ENCODE measurements around the gene TEN1.
"Not testable (repeated sequence)": the region's sequence is repeated elsewhere in the genome, so short reads cannot be mapped to it uniquely, and the experiment has no call there.

The TEN1 gene, protein sequence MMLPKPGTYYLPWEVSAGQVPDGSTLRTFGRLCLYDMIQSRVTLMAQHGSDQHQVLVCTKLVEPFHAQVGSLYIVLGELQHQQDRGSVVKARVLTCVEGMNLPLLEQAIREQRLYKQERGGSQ

GRCh38 chr17:75978938-75979704 lies at the start of gene TEN1, which contains the start of gene ACOX1:
Gene TEN1 (plus strand): TSS chr17:75979240. CDS start chr17:75986193, 6,953 bp downstream.
Gene ACOX1 (minus strand): TSS chr17:75979166. CDS start chr17:75979073, 93 bp downstream.
- DNase-seq (ENCODE audit: low read depth) = peak; percentile 91

GRCh38 chr17:75931062-75931461 lies 48.0 kb upstream of the TEN1 start:
- DNase-seq (ENCODE audit: low read depth) = no peak

DNA sequence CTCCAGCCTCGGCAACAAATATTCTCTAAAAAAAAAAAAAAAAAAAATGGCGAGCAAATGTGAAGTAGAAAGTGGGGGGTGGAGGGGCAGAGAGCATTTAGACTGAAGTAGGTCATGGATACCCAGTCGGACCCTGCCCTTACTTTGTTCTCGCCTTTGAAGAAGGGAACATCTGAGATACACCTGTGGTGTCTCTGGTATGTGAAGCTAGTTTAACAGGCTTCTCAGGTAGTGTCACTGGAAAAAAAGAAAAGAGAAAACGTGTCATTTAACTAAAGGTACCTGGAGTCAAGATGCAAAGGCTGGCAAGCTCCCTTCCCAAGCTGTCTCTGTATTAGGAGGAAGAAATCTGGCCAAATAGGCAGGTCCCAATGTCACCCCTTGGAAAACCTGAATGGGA lies 46.2 kb upstream of the TEN1 start:
- DNase-seq (ENCODE audit: low read depth) = no peak

GRCh38 chr17:75933808-75934207 lies 45.2 kb upstream of the TEN1 start:
- no peak for DNase-seq (ENCODE audit: low read depth)

DNA sequence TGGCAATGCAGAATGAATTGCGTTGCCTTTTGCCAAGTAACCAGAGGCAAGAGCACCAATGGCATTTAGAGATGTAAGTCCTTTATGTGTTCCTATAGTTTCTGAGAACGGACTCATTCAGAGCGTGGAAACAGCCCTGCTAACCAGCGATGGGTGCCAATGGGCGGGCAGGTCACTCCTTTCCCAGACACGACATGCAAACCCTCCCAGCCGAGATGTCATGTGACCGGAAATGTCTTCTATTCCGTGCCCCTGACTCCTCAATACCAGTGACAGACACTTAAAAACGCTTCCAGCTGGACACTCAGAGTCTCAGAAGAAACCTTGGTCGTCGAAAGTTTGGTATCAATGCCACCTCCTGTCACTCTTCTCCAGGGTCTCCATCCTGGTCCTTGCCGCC lies 41.4 kb upstream of the TEN1 start:
- DNase-seq (ENCODE audit: low read depth) = no peak

- peak; percentile 80 for DNase-seq (ENCODE audit: low read depth)
Observed at GRCh38 chr17:75940727-75941441, 38.2 kb upstream of the TEN1 start, which contains the start of gene FBF1. Gene FBF1 (minus strand): TSS chr17:75941042. CDS start chr17:75938149, 2,893 bp downstream.

DNA sequence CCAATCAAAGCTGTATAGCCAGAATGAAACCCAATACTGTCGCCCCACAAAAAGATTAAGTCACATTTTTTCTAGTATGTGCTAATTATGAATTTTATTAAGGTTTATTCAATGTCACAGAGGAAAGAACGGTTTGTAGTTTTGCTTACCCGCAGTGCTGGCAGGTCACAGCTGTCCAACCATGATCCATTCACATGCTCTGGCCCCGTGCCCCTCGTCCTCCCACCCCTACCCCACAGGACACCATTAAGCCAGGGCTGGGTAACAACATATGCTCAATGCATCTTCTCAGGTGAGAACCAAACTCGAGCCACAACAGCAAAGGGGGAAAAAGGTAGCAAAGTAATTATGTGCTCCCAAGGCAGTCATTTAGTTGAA lies 37.6 kb upstream of the TEN1 start:
- DNase-seq (ENCODE audit: low read depth) = no peak

GRCh38 chr17:75942473-75942872 lies 36.6 kb upstream of the TEN1 start:
- DNase-seq (ENCODE audit: low read depth) = no peak

DNA sequence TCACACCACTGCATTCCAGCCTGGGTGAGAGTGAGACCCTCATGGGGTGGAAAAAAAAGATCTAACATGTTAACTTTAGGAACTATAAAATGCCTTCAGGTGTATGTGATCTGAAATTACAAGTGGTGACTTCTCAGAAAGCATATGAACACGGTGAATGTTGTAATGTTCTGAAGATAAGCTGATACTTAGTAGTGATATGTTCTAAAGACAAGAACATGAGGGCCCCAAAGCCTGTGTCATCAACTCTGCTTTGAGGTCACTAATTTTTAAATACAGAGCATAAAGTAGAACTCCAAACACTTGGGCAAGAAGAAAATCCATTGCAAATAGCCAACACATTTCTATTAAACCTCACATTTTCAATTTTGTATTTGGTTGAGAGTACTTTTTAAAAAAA lies 35.5 kb upstream of the TEN1 start:
- DNase-seq (ENCODE audit: low read depth) = no peak

- no peak for DNase-seq (ENCODE audit: low read depth)
Observed at GRCh38 chr17:75945211-75945610, 33.8 kb upstream of the TEN1 start.

- no peak for DNase-seq (ENCODE audit: low read depth)
Observed at GRCh38 chr17:75950421-75950820, 28.6 kb upstream of the TEN1 start.

GRCh38 chr17:75950855-75951554 lies 28.0 kb upstream of the TEN1 start:
- DNase-seq (ENCODE audit: low read depth) = no peak

DNA sequence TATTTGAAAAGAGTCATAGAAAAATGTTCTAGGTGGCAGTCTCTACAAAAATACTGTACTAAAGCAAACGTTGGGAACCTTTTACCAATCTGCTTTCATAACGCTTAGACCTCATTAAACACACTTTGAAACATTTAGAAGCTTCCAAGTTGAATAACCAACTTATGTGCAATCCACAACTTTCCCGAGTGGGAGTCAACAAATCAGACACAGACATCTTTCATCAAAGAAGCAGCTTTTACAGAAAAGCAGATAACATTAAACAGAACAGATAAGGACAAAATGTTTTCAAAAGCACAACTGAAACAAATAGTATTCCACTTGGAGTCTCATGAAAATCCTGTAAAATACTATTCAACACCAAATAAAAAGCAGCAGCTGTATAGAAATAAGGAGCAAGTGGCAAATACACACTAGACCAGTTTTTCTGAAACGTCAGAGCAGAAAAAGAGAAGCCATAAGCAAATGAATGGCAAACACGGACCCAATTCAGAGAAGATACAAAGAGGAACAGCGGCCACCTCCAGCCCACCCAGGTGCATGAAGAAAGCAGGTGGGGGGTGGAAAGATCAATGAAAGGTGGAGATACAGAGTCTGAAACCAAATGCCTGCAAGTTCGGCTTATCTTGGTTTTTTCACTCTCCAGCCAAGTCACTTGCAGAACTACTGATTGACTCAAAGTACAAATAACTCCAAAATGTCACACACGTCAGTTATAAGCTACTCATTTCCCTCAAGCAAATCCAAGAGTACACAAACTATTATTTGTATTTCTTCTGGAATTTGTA lies 19.8 kb upstream of the TEN1 start:
- no peak for DNase-seq (ENCODE audit: low read depth)

- DNase-seq (ENCODE audit: low read depth) = no peak
Observed at GRCh38 chr17:75959839-75960511, 19.1 kb upstream of the TEN1 start.

DNA sequence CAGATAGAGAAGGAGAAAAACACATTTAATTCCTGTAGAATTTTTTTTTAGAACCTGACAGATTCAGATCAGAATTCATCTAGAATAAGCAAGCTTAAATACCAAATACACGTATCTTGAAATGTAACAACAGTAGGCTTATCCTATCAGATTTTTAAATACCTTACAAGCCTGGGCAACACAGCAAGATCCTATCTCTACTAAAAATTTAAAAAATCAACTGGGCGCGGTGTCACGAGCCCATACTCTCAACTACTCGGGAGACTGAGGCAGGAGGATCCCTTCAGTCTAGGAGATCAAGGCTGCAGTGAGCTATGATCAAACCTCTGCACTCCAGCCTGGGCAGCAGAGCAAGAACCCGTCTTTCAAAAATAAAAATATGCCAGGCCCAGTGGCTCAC lies 13.6 kb upstream of the TEN1 start:
- no peak for DNase-seq (ENCODE audit: low read depth)

- not testable (repeated sequence) for DNase-seq (ENCODE audit: low read depth)
Observed at GRCh38 chr17:75969044-75969443, 10.0 kb upstream of the TEN1 start.

GRCh38 chr17:75970011-75970523 lies 9.0 kb upstream of the TEN1 start:
- no peak for DNase-seq (ENCODE audit: low read depth)

DNA sequence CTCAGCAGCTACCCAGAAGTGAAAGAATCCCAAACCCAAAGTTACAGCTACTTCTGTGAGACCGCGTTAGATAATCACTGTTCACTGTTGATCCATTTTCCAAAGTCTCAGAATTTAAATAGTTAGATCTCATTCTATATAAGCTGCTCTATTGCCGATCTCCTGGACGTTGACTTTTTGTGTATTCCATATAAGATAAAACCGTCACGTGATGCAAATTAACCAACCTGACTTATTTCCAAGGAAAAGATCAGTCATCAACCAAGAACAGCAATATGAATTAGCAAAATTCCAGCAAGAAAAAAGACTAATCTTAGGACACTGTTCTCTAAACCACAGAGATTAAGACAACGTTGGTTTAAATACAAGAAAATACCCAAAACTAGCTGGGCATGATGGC lies 8.4 kb upstream of the TEN1 start:
- DNase-seq (ENCODE audit: low read depth) = no peak

GRCh38 chr17:75975187-75975586 lies 3.9 kb upstream of the TEN1 start:
- DNase-seq (ENCODE audit: low read depth) = not testable (repeated sequence)

GRCh38 chr17:75975757-75976174 lies 3.3 kb upstream of the TEN1 start:
- no peak for DNase-seq (ENCODE audit: low read depth)
